HEK293 (cell line): Measurements from ENCODE around the gene EIF2AK2.

Experiments
- BCL11A ChIP-seq: fragments of 450-650 bp; formaldehyde crosslinking; IDR thresholded peaks from 2 replicates; pipeline ENCODE4 v1.5.1; 2016; ENCODE audit warnings: low read depth, missing biosample characterization, missing genetic modification characterization
- CTCF ChIP-seq: fragments of 450-650 bp; formaldehyde crosslinking; IDR thresholded peaks from 2 replicates; pipeline ENCODE4 v1.5.1; 2016; ENCODE audit warnings: missing biosample characterization, missing genetic modification characterization
- ELK4 ChIP-seq: IDR thresholded peaks from 2 replicates; pipeline ENCODE4 v1.6.1; 2011; ENCODE audit warnings: mild to moderate bottlenecking, low read depth, low read length, borderline replicate concordance
- HOXC10 ChIP-seq: sonication (generic); formaldehyde crosslinking; IDR thresholded peaks from 2 replicates; pipeline ENCODE4 v1.8.1; 2023; ENCODE audit warnings: mild to moderate bottlenecking, missing genetic modification reagents
- INSM2 ChIP-seq: fragments of 450-650 bp; formaldehyde crosslinking; IDR thresholded peaks from 2 replicates; pipeline ENCODE4 v1.5.1; 2016; ENCODE audit warnings: missing biosample characterization, missing genetic modification characterization
- PRDM2 ChIP-seq: fragments of 450-650 bp; formaldehyde crosslinking; IDR thresholded peaks from 2 replicates; pipeline ENCODE4 v1.5.1; 2016; ENCODE audit warnings: missing biosample characterization, missing genetic modification characterization, borderline replicate concordance
- RBAK ChIP-seq: fragments of 450-650 bp; formaldehyde crosslinking; IDR thresholded peaks from 2 replicates; pipeline ENCODE4 v1.5.1; 2016; ENCODE audit warnings: missing biosample characterization, missing genetic modification characterization
- REPIN1 ChIP-seq: fragments of 450-650 bp; formaldehyde crosslinking; IDR thresholded peaks from 2 replicates; pipeline ENCODE4 v1.5.1; 2017; ENCODE audit warnings: missing biosample characterization, missing genetic modification characterization, low read depth
- TSHZ1 ChIP-seq: fragments of 450-650 bp; formaldehyde crosslinking; IDR thresholded peaks from 2 replicates; pipeline ENCODE4 v1.5.1; 2016; ENCODE audit warnings: missing biosample characterization, missing genetic modification characterization, borderline replicate concordance
- ZBTB17 ChIP-seq: fragments of 450-650 bp; formaldehyde crosslinking; IDR thresholded peaks from 2 replicates; pipeline ENCODE4 v1.5.1; 2016; ENCODE audit warnings: missing biosample characterization, missing genetic modification characterization
- ZEB2 ChIP-seq: fragments of 450-650 bp; formaldehyde crosslinking; IDR thresholded peaks from 2 replicates; pipeline ENCODE4 v1.5.1; 2016; ENCODE audit warnings: missing biosample characterization, missing genetic modification characterization
- ZNF10 ChIP-seq: fragments of 450-650 bp; formaldehyde crosslinking; IDR thresholded peaks from 2 replicates; pipeline ENCODE4 v1.5.1; 2017; ENCODE audit warnings: missing biosample characterization, missing genetic modification characterization
- ZNF16 ChIP-seq: fragments of 450-650 bp; formaldehyde crosslinking; IDR thresholded peaks from 2 replicates; pipeline ENCODE4 v1.5.1; 2016; ENCODE audit warnings: low read depth, missing biosample characterization, missing genetic modification characterization
- ZNF292 ChIP-seq: fragments of 450-650 bp; formaldehyde crosslinking; IDR thresholded peaks from 2 replicates; pipeline ENCODE4 v1.5.1; 2016; ENCODE audit warnings: low read depth, missing biosample characterization, missing genetic modification characterization, borderline replicate concordance
- ZNF341 ChIP-seq: fragments of 450-650 bp; formaldehyde crosslinking; IDR thresholded peaks from 2 replicates; pipeline ENCODE4; 2016; ENCODE audit warnings: low read depth, missing biosample characterization, missing genetic modification characterization
- ZNF530 ChIP-seq: fragments of 450-650 bp; formaldehyde crosslinking; IDR thresholded peaks from 2 replicates; pipeline ENCODE4 v1.5.1; 2016; ENCODE audit warnings: low read depth, missing biosample characterization, missing genetic modification characterization
- ZNF623 ChIP-seq: fragments of 450-650 bp; formaldehyde crosslinking; IDR thresholded peaks from 2 replicates; pipeline ENCODE4 v1.5.1; 2016; ENCODE audit warnings: missing biosample characterization, missing genetic modification characterization
- ZNF670 ChIP-seq: fragments of 450-650 bp; formaldehyde crosslinking; IDR thresholded peaks from 2 replicates; pipeline ENCODE4 v1.5.1; 2016; ENCODE audit warnings: missing biosample characterization, missing genetic modification characterization, low read depth
- ZNF791 ChIP-seq: fragments of 450-650 bp; formaldehyde crosslinking; IDR thresholded peaks from 2 replicates; pipeline ENCODE4 v1.5.1; 2016; ENCODE audit warnings: missing biosample characterization, missing genetic modification characterization
- ZNF792 ChIP-seq: fragments of 450-650 bp; formaldehyde crosslinking; IDR thresholded peaks from 2 replicates; pipeline ENCODE4 v1.5.1; 2016; ENCODE audit warnings: missing biosample characterization, missing genetic modification characterization
- ZNF843 ChIP-seq: fragments of 450-650 bp; formaldehyde crosslinking; IDR thresholded peaks from 2 replicates; pipeline ENCODE4 v1.5.1; 2016; ENCODE audit warnings: missing biosample characterization, missing genetic modification characterization

The EIF2AK2 gene

GRCh38 chr2:37156071-37156856 lies 516 bp downstream of the EIF2AK2 start (continued):
- TF ChIP-seq ZEB2: no peak
- TF ChIP-seq INSM2: no peak
- TF ChIP-seq ZNF10: no peak
- peak; percentile 58; the same call in 1 of the 2 replicates for TF ChIP-seq ZBTB17 (tag by site-specific recombination)
- no peak for TF ChIP-seq RBAK (tag by site-specific recombination)
- no peak for TF ChIP-seq ZNF623 (tag by site-specific recombination)
- no peak for TF ChIP-seq ZNF791 (tag by site-specific recombination)
- TF ChIP-seq BCL11A (tag by site-specific recombination): no peak
- TF ChIP-seq REPIN1 (tag by site-specific recombination): no peak
- no peak for TF ChIP-seq ZNF16
- no peak for TF ChIP-seq ZNF670 (tag by site-specific recombination)
- TF ChIP-seq ELK4: no peak
- TF ChIP-seq ZNF341: peak; percentile 51
- no peak for TF ChIP-seq CTCF (tag by site-specific recombination)
- TF ChIP-seq ZNF843 (tag by site-specific recombination): no peak
- no peak for TF ChIP-seq ZNF792
- no peak for TF ChIP-seq HOXC10 (CRISPR knock-in tag)
- TF ChIP-seq ZNF292 (tag by site-specific recombination): no peak
- TF ChIP-seq TSHZ1 (tag by site-specific recombination): no peak
- no peak for TF ChIP-seq PRDM2 (tag by site-specific recombination)
- TF ChIP-seq ZNF530 (tag by site-specific recombination): no peak
